Brain microvascular endothelial cell (primary cell): ENCODE results near the gene ADARB2.

ENCODE experiments used
- DNase-seq: peaks from one replicate; pipeline ENCODE4 v3.0.0-alpha.2; 2020
- H3K27ac ChIP-seq: fragments of 250-450 bp; sonication (Bioruptor Pico); 2 replicates; pipeline ENCODE4 v1.5.1; 2020; ENCODE audit warnings: mild to moderate bottlenecking, moderate library complexity
- H3K27me3 ChIP-seq: fragments of 250-450 bp; sonication (Bioruptor Pico); replicated peaks from 2 replicates; pipeline ENCODE4 v1.5.1; 2020; ENCODE audit warnings: mild to moderate bottlenecking
- H3K36me3 ChIP-seq: fragments of 250-450 bp; sonication (Bioruptor Pico); replicated peaks from 2 replicates; pipeline ENCODE4 v1.5.1; 2020; ENCODE audit warnings: mild to moderate bottlenecking
- H3K4me3 ChIP-seq: 2 replicates; pipeline ENCODE4 v1.5.1; 2011; ENCODE audit warnings: low read depth, mild to moderate bottlenecking, control low read depth, low read length, moderate library complexity
- in situ Hi-C: cut with HindIII; loops from 2 replicates; pipeline ENCODE4 v1.10.0; 2017; ENCODE audit warnings: low sequenced_read_pairs, low pct_ligation_motif_present
- TF ChIP-seq, protein P1 (sequence below): IDR thresholded peaks from 2 replicates; pipeline ENCODE4 v1.5.1; 2011; ENCODE audit warnings: low read depth, mild to moderate bottlenecking, moderate library complexity, low read length, control low read depth, inconsistent platforms; ENCODE audit errors: missing control alignments

The ADARB2 gene

DNA sequence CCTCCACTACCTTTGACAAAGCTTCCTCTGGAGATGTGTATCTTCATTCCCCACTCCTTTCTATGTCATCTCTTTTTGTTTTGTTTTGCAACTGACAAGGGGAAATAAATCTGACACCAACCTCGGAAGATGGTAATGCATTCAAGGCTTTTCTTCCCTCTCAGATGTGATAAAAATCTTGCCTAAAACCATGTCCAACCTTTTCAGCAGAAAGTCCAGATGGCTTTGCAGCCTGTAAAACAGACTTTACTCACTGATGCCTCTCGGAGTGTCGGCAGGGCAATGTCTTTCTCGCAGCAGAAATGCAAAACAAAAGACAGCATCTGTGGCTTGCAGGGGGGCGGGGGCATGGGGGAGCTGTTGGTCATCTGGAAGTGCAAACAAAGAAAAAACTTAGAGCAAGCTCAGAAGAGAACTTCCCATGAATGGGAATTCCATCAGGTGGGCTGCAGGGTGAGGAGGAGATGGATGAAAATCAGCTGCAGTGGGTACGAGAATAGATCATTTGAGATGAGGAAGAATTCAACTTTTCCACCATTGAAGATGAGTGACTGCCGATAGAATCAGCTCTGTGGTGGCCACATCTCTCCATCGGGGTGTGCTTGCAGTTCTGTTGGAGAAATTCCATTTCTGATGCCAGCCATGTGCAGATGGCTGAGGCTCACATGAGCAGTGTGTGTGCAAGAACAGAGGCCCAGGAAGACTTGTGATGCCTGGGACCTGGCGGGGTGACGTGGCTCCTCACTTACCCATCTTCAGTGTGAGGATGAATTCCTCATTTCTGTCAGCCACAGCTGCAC is 443.5 kb downstream of the ADARB2 start:
- Histone ChIP-seq H3K4me3 (no peak overlapping the region), H3K27me3 (no peaks in the 10 kb centered on the region), H3K27ac (no peak overlapping the region), H3K36me3 (no peaks in the 10 kb centered on the region)
- in situ Hi-C loops = no loop called here
- no peak for DNase-seq
- TF ChIP-seq, protein P1, sequence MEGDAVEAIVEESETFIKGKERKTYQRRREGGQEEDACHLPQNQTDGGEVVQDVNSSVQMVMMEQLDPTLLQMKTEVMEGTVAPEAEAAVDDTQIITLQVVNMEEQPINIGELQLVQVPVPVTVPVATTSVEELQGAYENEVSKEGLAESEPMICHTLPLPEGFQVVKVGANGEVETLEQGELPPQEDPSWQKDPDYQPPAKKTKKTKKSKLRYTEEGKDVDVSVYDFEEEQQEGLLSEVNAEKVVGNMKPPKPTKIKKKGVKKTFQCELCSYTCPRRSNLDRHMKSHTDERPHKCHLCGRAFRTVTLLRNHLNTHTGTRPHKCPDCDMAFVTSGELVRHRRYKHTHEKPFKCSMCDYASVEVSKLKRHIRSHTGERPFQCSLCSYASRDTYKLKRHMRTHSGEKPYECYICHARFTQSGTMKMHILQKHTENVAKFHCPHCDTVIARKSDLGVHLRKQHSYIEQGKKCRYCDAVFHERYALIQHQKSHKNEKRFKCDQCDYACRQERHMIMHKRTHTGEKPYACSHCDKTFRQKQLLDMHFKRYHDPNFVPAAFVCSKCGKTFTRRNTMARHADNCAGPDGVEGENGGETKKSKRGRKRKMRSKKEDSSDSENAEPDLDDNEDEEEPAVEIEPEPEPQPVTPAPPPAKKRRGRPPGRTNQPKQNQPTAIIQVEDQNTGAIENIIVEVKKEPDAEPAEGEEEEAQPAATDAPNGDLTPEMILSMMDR = no peak

DNA sequence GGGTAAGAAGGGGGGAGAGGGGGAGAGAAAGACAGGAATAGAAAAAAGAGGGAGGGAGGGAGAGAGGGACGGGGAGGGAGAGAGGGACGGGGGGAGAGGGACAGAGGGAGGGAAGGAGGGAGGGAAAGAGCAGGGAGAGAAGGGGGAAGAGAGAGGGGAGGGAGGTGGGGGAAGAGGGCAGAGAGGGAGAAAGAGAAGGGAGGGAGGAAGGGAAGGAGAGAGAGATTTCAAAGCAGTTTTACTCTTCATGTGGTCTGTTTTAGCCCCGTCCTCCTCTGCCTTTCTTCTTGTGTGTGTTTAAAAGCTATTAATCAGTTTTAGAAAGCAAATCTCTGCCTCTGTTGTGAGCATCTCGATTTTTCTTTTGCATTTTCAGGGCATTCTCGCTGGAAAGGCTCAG is 444.2 kb downstream of the ADARB2 start:
- Histone ChIP-seq H3K27ac (no peak overlapping the region), H3K27me3 (no peaks in the 10 kb centered on the region), H3K36me3 (no peaks in the 10 kb centered on the region), H3K4me3 (no peak overlapping the region)
- in situ Hi-C loops = no loop called here
- TF ChIP-seq, protein P1 = no peak
- DNase-seq = no peak

DNA sequence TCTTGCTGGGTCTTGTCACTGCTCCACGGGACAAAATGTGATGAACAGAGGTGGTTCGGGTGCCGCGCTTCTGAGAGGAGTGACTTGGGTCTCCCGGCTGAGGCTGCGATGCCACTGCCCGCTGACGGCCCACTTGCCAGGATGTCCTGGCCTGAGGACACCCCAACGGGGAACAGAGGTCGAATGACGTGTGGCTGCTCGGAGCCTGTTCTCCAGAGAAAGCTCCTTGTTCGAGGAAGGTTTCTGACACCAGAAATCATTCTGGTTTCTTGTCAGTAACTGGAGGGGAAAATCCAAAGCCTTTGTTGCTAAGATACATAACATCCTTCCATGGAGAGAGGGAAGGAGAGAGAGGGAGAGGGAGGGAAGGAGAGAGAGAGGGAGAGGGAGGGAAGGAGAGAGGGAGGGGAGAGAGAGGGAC is 444.7 kb downstream of the ADARB2 start:
- Histone ChIP-seq H3K27ac (no peak overlapping the region), H3K27me3 (no peaks in the 10 kb centered on the region), H3K4me3 (no peak overlapping the region), H3K36me3 (no peaks in the 10 kb centered on the region)
- in situ Hi-C loops = no loop called here
- DNase-seq = no peak
- TF ChIP-seq, protein P1 = no peak

DNA sequence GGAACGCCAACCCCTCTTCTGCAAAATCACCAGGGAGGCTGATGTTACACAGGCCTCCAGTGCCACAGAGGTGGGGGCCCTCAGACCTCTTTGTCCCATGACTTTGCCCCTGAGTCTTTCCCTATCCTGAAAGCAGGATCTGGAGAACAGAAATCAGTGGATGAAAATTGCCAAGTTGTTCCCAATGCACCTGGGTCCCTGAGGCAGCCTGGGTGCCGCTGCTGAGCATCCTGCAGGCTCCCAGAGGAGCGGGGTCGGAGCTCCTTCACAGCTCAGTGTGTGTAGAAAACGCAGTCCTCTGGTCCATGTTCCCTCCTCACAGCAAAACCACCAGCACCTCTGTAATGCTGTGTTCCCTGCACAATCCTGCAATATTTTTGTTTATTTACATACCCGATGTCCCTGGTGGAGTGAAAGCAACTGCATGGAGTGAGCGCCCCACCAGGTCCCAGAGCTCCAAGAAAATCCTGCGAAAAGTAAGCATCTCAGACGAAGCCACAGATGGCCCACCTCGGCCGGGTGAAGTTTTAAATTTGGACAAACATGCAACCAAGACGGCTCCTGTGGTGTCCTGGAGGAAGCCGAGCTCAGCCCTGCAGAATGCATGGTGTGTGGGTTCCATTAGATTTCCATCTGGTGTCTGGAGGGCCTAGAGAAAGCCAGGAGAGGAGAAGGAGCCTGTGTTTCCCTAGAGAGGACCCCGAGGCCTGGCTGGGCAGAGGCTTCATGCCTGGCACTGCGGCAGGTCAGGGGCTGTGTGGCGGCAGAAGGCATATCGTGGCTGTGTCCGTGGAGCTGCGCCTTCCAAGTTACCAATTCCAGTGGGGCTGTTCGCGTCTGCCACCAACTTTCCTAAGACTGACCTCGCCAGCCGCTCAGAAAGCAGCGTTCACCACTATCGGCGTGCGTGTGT is 445.9 kb downstream of the ADARB2 start:
- no peaks in the 10 kb centered on the region for H3K36me3 ChIP-seq
- H3K27me3 ChIP-seq = no peaks in the 10 kb centered on the region
- no peak for DNase-seq
- H3K4me3 ChIP-seq = no peak overlapping the region
- TF ChIP-seq, protein P1 = no peak
- H3K27ac ChIP-seq = no peak overlapping the region
- in situ Hi-C loops = no loop called here

DNA sequence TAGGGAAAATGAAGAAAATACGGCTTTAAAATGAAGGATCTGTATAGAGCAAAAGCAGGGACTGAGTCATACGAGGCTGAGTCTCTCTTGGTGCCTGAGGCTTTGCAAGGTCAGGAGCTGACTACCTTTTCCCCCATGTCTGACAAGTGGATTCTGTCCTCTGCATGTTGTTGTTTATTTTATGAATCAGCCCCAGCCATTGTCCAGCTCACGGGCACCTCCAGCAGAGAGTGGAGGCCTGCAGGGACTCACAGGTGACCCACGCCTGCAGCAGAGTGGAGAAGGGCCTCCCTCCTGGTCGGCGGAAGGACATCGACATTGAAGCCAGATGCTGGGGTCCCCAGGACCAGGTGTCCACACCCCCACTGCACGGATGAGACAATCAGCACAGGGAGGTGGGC is 447.3 kb downstream of the ADARB2 start:
- no peaks in the 10 kb centered on the region for H3K36me3 ChIP-seq
- no peak overlapping the region for H3K4me3 ChIP-seq
- DNase-seq = no peak
- no peaks in the 10 kb centered on the region for H3K27me3 ChIP-seq
- H3K27ac ChIP-seq = no peak overlapping the region
- TF ChIP-seq, protein P1 = no peak
- in situ Hi-C loops = no loop called here
